Prostate gland (tissue), 2 donors: ENCODE measurements around the gene CDH13. TPM values are rescaled to one million over a fixed set of nuclear protein-coding genes. Genes with fewer than 3 reads are reported as not detected.

Experiments
- DNase-seq: peaks from one replicate; pipeline ENCODE4 v3.0.0-alpha.2; 2019; ENCODE audit warnings: low spot score
- H3K27ac ChIP-seq, 2 donors: fragments of 200-600 bp; sonication (generic); 2 replicates each; pipeline ENCODE4 v1.5.1; 2017 to 2019
- H3K27me3 ChIP-seq: fragments of 200-600 bp; sonication (generic); replicated peaks from 2 replicates; pipeline ENCODE4 v1.5.1; 2019; ENCODE audit not compliant: insufficient read depth
- H3K36me3 ChIP-seq, 2 donors: fragments of 200-600 bp; sonication (generic); 1 replicate in 1 of 2; 2 replicates in 1 of 2; pipeline versions ENCODE4 v1.5.1 to v1.8.1; 2017 to 2019
- H3K4me1 ChIP-seq: fragments of 200-600 bp; sonication (generic); replicated peaks from 2 replicates; pipeline ENCODE4 v1.5.1; 2019
- H3K4me3 ChIP-seq, 2 donors: fragments of 200-600 bp; sonication (generic); 2 replicates each; pipeline ENCODE4 v1.5.1; 2017 to 2019
- H3K9me3 ChIP-seq: fragments of 200-600 bp; sonication (generic); 2 replicates; pipeline ENCODE4 v1.5.1; 2017
- POLR2A ChIP-seq: fragments of 450-650 bp; IDR thresholded peaks from one replicate; pipeline ENCODE4 v1.6.1; 2016; ENCODE audit warnings: antibody characterized with exemption, mild to moderate bottlenecking
- POLR2AphosphoS5 ChIP-seq: sonication (generic); formaldehyde crosslinking; IDR thresholded peaks from one replicate; pipeline ENCODE4 v1.6.1; 2017; ENCODE audit warnings: antibody characterized with exemption
- WGBS: methylation state at CpG from one replicate; pipeline ENCODE4 v1.1.5; 2018; 5-methylcytosine and 5-hydroxymethylcytosine counted together
- intact Hi-C: fragments of 100-400 bp; cut with DNase I; formaldehyde crosslinking; loops from one replicate; pipeline ENCODE4 v1.14.2; 2022
- total RNA-seq, 2 donors: library from RNA; depleted of rRNA; stranded (reverse); fragments of >200 nt; gene quantifications; one replicate each; pipeline ENCODE4 v1.1.0, GENCODE V29; 2016
- TF ChIP-seq, protein P1 (sequence below), 4 experiments: fragments of 200-600 bp in 2 of 4; fragments of 450-650 bp in 2 of 4; sonication (generic) in 2 of 4; IDR thresholded peaks; 1 replicate in 3 of 4; 2 replicates in 1 of 4; pipeline ENCODE4 v1.5.1; 2016 to 2019; ENCODE audit warnings: antibody characterized with exemption in 4 of 4, mild to moderate bottlenecking in 2 of 4, moderate library complexity in 2 of 4

CDH13 gene
- total RNA-seq, 2 donors from 2014 or later = 20.6 to 23.0 TPM

DNA sequence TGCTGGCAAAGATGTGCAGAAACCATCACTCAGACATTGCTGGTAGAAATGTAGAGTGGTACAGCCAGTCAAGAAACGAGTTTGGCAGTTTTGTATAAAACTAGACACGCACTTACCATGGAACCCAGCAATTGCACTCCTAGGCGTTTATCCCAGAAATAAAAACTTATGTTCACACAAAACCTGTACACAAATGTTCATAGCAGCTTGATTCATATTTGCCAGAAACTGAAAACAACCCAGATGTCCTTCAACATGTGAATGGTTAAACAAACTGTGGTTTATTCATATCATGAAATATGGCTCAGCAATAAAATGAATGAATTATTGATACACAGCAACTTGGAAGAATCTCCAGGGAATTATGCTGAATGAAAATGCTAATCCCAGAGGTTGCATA lies 570.0 kb downstream of the CDH13 start:
- Histone ChIP-seq H3K4me3 (no peak overlapping the region), H3K27me3 (no peaks in the 10 kb centered on the region), H3K4me1 (no peaks in the 10 kb centered on the region), H3K27ac (no peak overlapping the region), H3K9me3 (no peaks in the 10 kb centered on the region), H3K36me3 (no peaks in the 10 kb centered on the region)
- intact Hi-C loops = no loop called here
- WGBS = 88% methylated on average over 3 of the region's 3 CpGs
- DNase-seq = no peak
- TF ChIP-seq POLR2AphosphoS5 (no peak), POLR2A (no peak)
- TF ChIP-seq, protein P1, sequence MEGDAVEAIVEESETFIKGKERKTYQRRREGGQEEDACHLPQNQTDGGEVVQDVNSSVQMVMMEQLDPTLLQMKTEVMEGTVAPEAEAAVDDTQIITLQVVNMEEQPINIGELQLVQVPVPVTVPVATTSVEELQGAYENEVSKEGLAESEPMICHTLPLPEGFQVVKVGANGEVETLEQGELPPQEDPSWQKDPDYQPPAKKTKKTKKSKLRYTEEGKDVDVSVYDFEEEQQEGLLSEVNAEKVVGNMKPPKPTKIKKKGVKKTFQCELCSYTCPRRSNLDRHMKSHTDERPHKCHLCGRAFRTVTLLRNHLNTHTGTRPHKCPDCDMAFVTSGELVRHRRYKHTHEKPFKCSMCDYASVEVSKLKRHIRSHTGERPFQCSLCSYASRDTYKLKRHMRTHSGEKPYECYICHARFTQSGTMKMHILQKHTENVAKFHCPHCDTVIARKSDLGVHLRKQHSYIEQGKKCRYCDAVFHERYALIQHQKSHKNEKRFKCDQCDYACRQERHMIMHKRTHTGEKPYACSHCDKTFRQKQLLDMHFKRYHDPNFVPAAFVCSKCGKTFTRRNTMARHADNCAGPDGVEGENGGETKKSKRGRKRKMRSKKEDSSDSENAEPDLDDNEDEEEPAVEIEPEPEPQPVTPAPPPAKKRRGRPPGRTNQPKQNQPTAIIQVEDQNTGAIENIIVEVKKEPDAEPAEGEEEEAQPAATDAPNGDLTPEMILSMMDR (IDR thresholded peaks at IDR 0.05) = no peak

DNA sequence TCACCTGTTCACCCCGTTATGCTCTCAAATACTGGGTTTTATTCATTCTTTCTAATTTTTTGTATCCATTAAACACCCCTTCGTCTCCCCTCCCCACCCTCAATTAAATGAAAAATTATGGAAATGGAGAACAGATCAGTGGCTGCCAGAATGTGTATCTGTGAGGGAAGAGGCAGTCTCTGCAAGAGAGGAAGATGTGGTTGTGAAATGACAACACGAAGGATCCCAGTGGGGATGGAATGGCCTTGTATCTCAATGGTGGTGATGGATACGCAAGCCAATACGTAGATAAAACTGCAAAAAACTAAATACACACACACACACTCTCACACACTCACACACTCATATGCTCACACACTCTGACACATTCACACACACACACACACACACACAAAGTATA lies 570.7 kb downstream of the CDH13 start:
- no peak for DNase-seq
- no peaks in the 10 kb centered on the region for H3K36me3 ChIP-seq
- TF ChIP-seq POLR2A (no peak), POLR2AphosphoS5 (no peak)
- TF ChIP-seq, protein P1 (IDR thresholded peaks at IDR 0.05) = no peak
- intact Hi-C loops = no loop called here
- no peaks in the 10 kb centered on the region for H3K9me3 ChIP-seq
- WGBS = 95% methylated on average over 5 of the region's 5 CpGs
- H3K4me3 ChIP-seq = no peak overlapping the region
- no peaks in the 10 kb centered on the region for H3K27me3 ChIP-seq
- no peaks in the 10 kb centered on the region for H3K4me1 ChIP-seq
- no peak overlapping the region for H3K27ac ChIP-seq

DNA sequence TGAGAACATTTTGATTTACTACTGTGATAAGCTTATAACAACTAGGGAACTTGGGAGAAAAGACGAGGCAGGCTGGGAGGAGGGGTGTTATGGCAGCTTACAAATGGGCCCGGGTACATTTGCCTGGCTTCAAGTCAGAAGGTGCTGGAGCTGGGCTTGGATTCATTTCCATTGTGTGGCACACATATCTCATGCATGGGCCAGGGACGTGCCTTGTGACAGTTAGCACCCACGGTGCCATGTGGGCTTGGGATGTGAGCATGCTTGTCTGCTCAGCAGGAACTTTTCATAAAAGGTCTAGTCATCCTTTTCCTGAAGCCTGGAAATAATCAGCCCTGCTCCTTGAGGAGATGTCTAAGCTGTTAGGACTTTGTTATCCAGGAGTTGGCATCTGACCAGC lies 572.2 kb downstream of the CDH13 start:
- WGBS = 10% methylated on average over 4 of the region's 4 CpGs
- H3K9me3 ChIP-seq = no peaks in the 10 kb centered on the region
- H3K27me3 ChIP-seq = no peaks in the 10 kb centered on the region
- H3K4me3 ChIP-seq = no peak overlapping the region
- no peak for DNase-seq
- H3K36me3 ChIP-seq = no peaks in the 10 kb centered on the region
- intact Hi-C loops = no loop called here
- no peak overlapping the region for H3K27ac ChIP-seq
- no peak for TF ChIP-seq POLR2AphosphoS5
- TF ChIP-seq POLR2A = no peak
- TF ChIP-seq, protein P1 (IDR thresholded peaks at IDR 0.05) = no peak
- no peaks in the 10 kb centered on the region for H3K4me1 ChIP-seq

DNA sequence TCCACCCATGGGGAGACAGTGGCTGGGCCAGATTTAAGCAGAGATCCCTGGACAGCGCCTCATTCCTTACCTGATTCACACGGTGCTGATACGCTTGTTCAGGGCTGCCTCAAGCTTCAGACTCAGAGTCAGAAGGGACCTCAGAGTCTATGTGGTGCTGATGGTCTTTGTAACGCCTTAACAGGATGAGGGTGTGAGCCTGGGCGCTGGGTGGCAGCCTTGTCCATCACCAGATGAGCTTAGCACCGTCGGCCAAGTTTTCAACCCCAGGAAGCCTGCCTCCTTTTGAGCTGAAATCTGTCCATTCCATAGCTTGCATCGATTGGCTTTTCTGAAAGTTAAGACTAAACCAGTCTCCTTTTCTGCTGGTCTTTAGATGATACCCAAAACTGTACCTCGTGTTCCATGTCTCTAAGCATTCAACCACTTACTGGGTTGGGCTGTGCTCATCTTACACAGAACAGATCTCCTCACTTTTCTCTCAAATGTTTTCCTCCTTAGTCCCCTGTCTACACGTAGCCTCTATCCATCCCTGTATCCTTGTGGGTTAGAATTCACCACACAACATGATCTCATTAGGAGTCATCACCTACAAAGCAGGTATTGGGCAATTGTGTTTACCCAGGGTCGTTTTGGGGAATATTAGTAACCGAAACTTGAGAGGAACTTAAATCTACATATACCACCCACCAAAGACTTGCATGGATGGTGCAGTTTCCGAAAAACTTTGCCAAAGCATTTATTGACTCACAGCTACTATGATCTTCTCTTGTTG lies 573.4 kb downstream of the CDH13 start:
- no peak for TF ChIP-seq POLR2A
- TF ChIP-seq, protein P1 (IDR thresholded peaks at IDR 0.05) = peak in 1 of 4 experiments; percentile 6
- TF ChIP-seq POLR2AphosphoS5 = no peak
- Histone ChIP-seq H3K4me3 (no peak overlapping the region), H3K27ac (no peak overlapping the region), H3K4me1 (no peaks in the 10 kb centered on the region), H3K9me3 (no peaks in the 10 kb centered on the region), H3K27me3 (no peaks in the 10 kb centered on the region), H3K36me3 (no peaks in the 10 kb centered on the region)
- 75% methylated on average over 13 of the region's 13 CpGs for WGBS
- intact Hi-C loops = no loop called here
- DNase-seq = no peak

DNA sequence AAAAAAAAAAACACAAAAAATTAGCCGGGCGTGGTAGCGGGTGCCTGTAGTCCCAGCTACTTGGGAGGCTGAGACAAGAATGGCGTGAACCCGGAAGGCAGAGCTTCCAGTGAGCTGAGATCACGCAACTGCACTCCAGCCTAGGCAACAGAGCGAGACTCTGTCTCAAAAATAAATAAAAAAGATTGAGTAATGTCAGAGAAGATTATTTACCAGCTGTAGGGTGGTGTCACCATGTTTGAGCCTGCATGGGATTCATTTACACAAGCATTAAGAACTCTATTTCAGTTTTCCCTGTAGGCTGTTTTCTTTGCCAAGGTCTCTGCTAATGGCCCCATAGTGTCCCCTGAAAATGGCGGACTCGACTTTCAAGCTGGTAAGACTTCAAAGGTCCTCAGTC lies 575.0 kb downstream of the CDH13 start:
- H3K4me3 ChIP-seq = no peak overlapping the region
- H3K27me3 ChIP-seq = peaks cover 2% of the 10 kb centered on the region
- no peak overlapping the region for H3K27ac ChIP-seq
- TF ChIP-seq POLR2AphosphoS5 = no peak
- intact Hi-C loops = no loop called here
- 96% methylated on average over 9 of the region's 9 CpGs for WGBS
- H3K9me3 ChIP-seq = no peaks in the 10 kb centered on the region
- no peaks in the 10 kb centered on the region for H3K36me3 ChIP-seq
- no peaks in the 10 kb centered on the region for H3K4me1 ChIP-seq
- no peak for DNase-seq
